Activated naive CD8-positive, alpha-beta T cell treated with anti-CD3 and anti-CD28 coated beads, Interleukin-2, amount 10 ng/mL, durations not matched to agents 7 days and 5 days (primary cell): ENCODE results near the gene MACROD2. TPM values are rescaled to one million over a fixed set of nuclear protein-coding genes. Genes with fewer than 3 reads are reported as not detected.

Source experiments
- ATAC-seq: fragments of 150-1000 bp; cut with Tn5 transposase; one replicate; pipeline ENCODE4 v1.10.0; 2021; ENCODE audit warnings: low read depth, moderate library complexity
- POLR2A ChIA-PET: fragments of 350-600 bp; sonication (Branson Sonifier 250); formaldehyde crosslinking; loops from one replicate; lab custom pipeline; 2021; ENCODE audit warnings: antibody characterized with exemption; lab: Charles Lee
- DNase-seq: peaks from one replicate; pipeline ENCODE4 v3.0.0; 2021
- H3K27ac Mint-ChIP-seq: one replicate; pipeline ENCODE4 v1.8.0; 2022; ENCODE audit warnings: mild to moderate bottlenecking, mixed read lengths
- H3K27me3 Mint-ChIP-seq: one replicate; pipeline ENCODE4 v1.8.0; 2022; ENCODE audit warnings: mild to moderate bottlenecking, moderate library complexity, mixed read lengths
- H3K36me3 Mint-ChIP-seq: one replicate; pipeline ENCODE4 v1.8.0; 2021; ENCODE audit warnings: mild to moderate bottlenecking, mixed read lengths
- H3K4me1 Mint-ChIP-seq: one replicate; pipeline ENCODE4 v1.8.0; 2021; ENCODE audit warnings: mixed read lengths
- H3K4me3 Mint-ChIP-seq: one replicate; pipeline ENCODE4 v1.8.0; 2022; ENCODE audit warnings: mild to moderate bottlenecking, moderate library complexity, mixed read lengths
- H3K9me3 Mint-ChIP-seq: one replicate; pipeline ENCODE4 v1.8.0; 2021; ENCODE audit warnings: mixed read lengths
- total RNA-seq, 2 experiments: library from RNA; stranded (reverse); gene quantifications; one replicate each; pipeline ENCODE4 v1.2.3, GENCODE V29; 2021

The MACROD2 gene
- total RNA-seq, 2 experiments from 2014 or later = not detected

DNA sequence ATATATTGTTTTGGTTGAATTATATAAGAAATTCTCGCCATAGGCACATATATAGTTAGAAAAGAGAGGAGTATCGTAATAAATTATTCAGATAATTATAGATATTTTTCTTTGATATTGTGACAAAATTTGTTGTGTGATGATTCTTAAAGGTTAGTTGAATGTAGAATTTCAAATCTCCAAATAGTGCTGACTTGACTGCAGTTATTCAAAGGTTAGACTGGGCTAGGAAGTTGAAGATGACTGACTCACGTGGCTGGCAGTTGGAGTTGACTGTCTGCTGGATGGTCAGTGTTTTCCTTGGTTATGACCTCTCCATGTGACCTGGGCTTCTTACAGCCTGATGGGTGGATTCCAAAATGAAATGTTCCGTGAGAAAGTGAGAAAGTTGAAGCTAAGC lies 286.8 kb downstream of the MACROD2 start:
- Mint-ChIP-seq H3K27ac (no peak overlapping the region), H3K27me3 (no peaks in the 10 kb centered on the region), H3K4me1 (no peaks in the 10 kb centered on the region), H3K4me3 (no peak overlapping the region), H3K9me3 (peaks cover 4% of the 10 kb centered on the region), H3K36me3 (no peaks in the 10 kb centered on the region)
- ATAC-seq (no peak), DNase-seq (no peak)
- POLR2A ChIA-PET = no interaction called here

DNA sequence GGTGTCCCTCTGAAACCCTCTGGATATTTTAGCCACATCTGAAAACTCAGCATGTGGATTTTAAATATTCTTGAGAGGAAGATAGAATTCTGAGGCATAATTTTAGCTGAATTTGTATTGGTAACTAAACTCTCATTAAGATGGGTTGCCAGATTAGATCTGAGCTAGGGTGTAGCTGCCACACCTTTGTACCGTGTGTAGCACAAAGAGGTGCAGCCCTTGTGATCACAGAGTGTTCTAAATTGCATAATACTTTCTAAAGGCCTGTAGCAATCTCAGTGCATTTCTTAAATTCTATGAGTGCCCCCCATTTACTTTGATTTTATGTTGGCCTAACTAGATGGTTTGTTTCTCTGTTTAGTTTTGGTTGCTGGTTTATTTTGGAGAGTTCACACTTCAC lies 289.1 kb downstream of the MACROD2 start:
- peaks cover 4% of the 10 kb centered on the region for H3K9me3 Mint-ChIP-seq
- ATAC-seq (no peak), DNase-seq (no peak)
- H3K27ac Mint-ChIP-seq = no peak overlapping the region
- POLR2A ChIA-PET = no interaction called here
- no peaks in the 10 kb centered on the region for H3K36me3 Mint-ChIP-seq
- no peak overlapping the region for H3K4me3 Mint-ChIP-seq
- H3K4me1 Mint-ChIP-seq = no peaks in the 10 kb centered on the region
- H3K27me3 Mint-ChIP-seq = no peaks in the 10 kb centered on the region

DNA sequence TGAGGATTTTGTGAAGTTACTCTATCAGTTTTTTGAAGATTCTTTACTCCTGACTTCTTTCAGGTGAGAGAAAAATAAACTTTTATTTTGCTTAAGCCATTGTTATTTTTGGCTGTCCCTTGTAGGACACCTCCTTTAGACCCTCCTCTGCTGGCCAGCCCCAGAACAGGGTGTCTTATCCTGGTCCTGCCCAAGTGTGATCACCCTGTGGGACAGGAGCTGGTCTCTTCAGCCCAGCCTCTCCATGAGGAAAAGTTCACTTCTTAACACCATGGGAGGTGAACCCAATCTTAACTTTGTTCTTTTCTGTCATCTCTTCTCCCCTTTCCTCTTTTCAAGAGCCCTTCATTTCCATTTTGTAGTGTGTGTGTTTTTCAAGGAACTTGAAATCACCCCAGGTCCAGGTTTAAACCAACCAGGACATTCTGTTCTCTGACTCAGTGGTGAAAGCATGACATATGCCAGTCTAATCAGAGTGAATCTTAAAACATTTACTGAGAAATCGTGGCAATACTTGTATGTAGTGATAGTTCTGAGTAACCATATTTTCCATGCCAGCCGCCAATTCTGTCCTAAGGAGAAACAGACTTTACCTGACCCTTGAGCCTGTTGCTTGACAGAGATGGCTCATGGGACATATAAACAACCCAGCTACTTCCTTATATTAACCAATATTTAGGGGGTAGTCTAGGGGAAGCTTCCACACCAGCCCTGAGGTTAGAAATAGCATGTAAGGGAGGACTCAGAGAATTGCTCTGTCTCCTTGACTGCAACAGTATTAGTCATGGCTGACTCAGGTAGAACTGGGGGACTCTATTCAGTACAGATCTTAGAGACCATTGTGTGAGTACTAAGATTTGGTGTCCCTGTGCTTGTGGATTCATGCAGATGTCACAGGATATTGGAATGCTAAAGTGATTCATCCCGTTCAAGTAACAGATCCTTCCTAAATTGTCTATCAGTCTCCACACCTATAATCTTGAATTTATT lies 293.3 kb downstream of the MACROD2 start:
- Mint-ChIP-seq H3K4me1 (no peaks in the 10 kb centered on the region), H3K9me3 (peaks cover 4% of the 10 kb centered on the region), H3K36me3 (no peaks in the 10 kb centered on the region), H3K27ac (no peak overlapping the region), H3K27me3 (no peaks in the 10 kb centered on the region), H3K4me3 (no peak overlapping the region)
- ATAC-seq = no peak
- DNase-seq = no peak
- POLR2A ChIA-PET = no interaction called here

DNA sequence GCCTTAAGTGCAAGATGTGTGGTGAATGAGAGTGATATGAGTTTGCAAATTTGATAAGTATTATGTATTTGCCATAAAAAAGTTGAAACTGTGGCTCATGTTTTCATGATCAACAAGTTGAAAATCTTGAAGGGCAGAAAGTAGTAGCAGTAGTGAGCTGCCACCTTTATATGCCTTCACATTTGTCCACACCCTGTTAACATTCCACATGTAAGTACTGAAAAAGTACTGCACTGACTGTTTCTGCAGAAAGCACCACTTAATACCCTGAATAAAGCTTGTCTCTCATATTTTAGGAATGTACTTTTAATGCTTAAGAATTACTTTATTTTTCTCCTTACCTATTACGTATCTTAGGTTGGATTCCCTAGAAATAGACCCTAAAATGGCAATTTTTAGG lies 296.2 kb downstream of the MACROD2 start:
- POLR2A ChIA-PET = no interaction called here
- Mint-ChIP-seq H3K27ac (no peak overlapping the region), H3K9me3 (peaks cover 4% of the 10 kb centered on the region), H3K27me3 (no peaks in the 10 kb centered on the region), H3K36me3 (no peaks in the 10 kb centered on the region), H3K4me3 (no peak overlapping the region), H3K4me1 (no peaks in the 10 kb centered on the region)
- ATAC-seq = no peak
- no peak for DNase-seq

DNA sequence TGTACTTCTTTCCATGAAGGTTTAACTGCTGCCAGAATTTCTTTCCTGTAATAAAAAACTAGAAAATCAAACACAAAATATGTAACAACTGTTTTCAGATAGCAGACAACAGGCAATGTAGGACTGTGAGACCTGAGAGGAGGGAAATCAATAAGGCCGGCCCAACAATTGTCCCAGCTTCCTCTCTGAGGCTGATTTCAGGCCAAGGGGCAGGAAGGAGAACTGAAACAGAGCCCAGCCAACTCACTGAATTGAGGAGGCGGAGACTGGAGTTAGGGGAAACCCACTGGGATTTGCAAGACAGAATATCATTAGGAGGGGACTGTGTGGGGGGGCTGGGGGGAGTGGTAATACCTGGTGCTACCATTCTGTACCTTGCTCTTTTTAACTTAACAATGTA lies 299.9 kb downstream of the MACROD2 start:
- ATAC-seq (no peak), DNase-seq (no peak)
- Mint-ChIP-seq H3K9me3 (peaks cover 5% of the 10 kb centered on the region), H3K4me1 (no peaks in the 10 kb centered on the region), H3K27me3 (no peaks in the 10 kb centered on the region), H3K36me3 (no peaks in the 10 kb centered on the region), H3K27ac (no peak overlapping the region), H3K4me3 (no peak overlapping the region)
- POLR2A ChIA-PET = no interaction called here

DNA sequence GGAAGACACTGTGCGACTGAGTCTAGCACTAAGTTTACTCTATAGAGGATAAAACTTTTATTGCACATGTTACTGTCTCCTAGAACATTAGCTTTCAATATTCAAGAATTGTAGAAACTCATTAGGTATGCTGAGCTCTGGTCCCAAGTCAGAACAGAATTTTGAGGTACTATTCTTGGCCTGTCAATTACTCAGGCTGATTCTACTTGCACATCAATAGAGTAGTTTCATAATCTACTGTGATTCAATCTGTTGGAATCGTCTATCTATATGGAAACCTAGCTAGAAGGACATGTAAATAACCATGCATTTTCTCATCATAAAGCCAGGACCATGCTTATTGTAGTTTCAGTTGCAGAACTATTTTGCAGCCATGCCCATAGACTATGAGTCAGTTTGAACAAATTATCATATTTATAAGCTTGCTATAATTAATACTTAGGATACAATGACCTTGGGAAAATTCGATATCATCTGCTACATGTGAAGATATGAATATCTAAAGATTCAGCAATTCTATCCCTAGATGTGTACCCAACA lies 300.5 kb downstream of the MACROD2 start:
- POLR2A ChIA-PET = no interaction called here
- Mint-ChIP-seq H3K9me3 (peaks cover 5% of the 10 kb centered on the region), H3K36me3 (no peaks in the 10 kb centered on the region), H3K27ac (no peak overlapping the region), H3K4me1 (no peaks in the 10 kb centered on the region), H3K4me3 (no peak overlapping the region), H3K27me3 (no peaks in the 10 kb centered on the region)
- no peak for DNase-seq
- no peak for ATAC-seq

DNA sequence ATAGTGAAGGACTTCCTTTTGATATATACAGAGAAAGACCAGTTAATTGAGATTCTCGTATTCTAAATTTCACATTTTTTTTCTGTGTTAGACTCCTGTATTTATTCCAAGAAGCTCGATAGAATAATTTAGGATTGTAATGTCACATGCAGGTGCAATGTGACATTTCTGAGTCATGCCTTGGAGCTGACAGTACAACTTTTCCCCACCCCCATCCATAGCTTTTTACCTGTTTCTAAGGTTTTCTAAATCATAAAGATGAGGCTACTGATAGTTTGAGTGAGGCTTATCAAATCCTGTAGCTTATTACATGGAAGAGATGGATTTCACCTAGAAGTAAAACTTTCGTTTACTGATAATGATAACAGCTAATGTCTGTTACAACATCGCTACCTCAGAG lies 304.5 kb downstream of the MACROD2 start:
- no peak for ATAC-seq
- no peak for DNase-seq
- Mint-ChIP-seq H3K9me3 (peaks cover 5% of the 10 kb centered on the region), H3K4me1 (no peaks in the 10 kb centered on the region), H3K27ac (no peak overlapping the region), H3K4me3 (no peak overlapping the region), H3K36me3 (no peaks in the 10 kb centered on the region), H3K27me3 (no peaks in the 10 kb centered on the region)
- POLR2A ChIA-PET = no interaction called here

DNA sequence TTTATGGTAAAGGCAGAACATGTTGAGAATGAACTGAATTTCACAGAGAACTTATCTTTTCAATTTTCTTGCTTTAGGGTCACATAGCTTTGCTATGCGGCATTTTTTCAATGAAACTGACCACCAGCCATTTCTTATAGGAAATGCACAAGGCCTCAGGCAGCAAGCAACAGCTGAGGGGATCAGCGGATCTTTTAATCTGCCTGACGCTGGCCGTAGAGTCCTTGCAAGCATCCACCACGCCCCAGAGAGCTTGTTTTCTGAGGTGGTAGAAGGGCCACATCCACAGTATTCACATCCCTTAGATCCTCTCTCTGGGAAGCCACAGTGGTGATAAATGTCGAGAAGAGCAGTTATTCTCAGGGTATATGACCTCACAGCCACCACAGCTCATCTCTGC lies 307.8 kb downstream of the MACROD2 start:
- Mint-ChIP-seq H3K4me1 (no peaks in the 10 kb centered on the region), H3K4me3 (no peak overlapping the region), H3K9me3 (peaks cover 3% of the 10 kb centered on the region), H3K27me3 (no peaks in the 10 kb centered on the region), H3K27ac (no peak overlapping the region), H3K36me3 (no peaks in the 10 kb centered on the region)
- DNase-seq (no peak), ATAC-seq (no peak)
- POLR2A ChIA-PET = no interaction called here

DNA sequence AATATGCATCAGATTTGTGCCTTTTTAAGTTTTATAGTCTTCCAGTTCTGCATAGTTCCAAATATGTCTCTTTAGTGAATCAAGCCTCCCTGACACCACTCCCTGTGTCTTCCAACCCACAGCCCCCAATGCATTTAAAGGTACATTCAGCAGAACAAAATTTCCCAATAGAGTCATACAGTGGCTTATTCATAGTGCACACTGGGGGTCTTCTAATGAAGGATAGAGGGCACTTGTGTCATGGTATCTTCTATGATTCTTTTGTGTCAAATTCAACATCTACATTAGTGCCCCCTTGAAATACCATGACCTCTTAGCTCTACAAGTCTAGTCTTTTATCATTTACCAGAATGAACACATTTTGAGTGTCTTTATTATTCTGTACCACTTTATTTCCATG lies 308.3 kb downstream of the MACROD2 start:
- no peak overlapping the region for H3K4me3 Mint-ChIP-seq
- peaks cover under 1% of the 10 kb centered on the region for H3K9me3 Mint-ChIP-seq
- POLR2A ChIA-PET = no interaction called here
- H3K4me1 Mint-ChIP-seq = no peaks in the 10 kb centered on the region
- DNase-seq (no peak), ATAC-seq (no peak)
- H3K27me3 Mint-ChIP-seq = no peaks in the 10 kb centered on the region
- H3K36me3 Mint-ChIP-seq = no peaks in the 10 kb centered on the region
- no peak overlapping the region for H3K27ac Mint-ChIP-seq

DNA sequence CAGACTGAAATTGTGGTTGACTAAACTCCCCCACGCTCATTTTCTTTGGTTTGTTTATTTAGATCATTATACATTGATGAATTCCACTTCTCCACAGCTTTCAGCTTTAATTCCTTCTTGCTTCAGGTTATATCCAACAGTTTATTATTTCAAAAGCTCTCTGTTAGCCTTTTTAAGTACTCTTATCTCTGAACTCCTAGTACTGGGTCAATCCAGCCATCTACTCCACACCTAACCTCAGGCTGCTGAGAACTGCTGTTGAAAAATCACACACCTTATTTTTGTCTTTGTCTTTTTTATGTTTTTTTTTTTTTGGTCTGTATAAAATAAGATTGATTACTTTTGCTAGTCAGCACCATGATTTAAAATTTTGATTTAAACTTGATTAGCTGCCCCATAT lies 309.2 kb downstream of the MACROD2 start:
- H3K27me3 Mint-ChIP-seq = no peaks in the 10 kb centered on the region
- DNase-seq (no peak), ATAC-seq (no peak)
- H3K27ac Mint-ChIP-seq = no peak overlapping the region
- H3K9me3 Mint-ChIP-seq = no peaks in the 10 kb centered on the region
- no peaks in the 10 kb centered on the region for H3K4me1 Mint-ChIP-seq
- no peaks in the 10 kb centered on the region for H3K36me3 Mint-ChIP-seq
- POLR2A ChIA-PET = no interaction called here
- H3K4me3 Mint-ChIP-seq = no peak overlapping the region

DNA sequence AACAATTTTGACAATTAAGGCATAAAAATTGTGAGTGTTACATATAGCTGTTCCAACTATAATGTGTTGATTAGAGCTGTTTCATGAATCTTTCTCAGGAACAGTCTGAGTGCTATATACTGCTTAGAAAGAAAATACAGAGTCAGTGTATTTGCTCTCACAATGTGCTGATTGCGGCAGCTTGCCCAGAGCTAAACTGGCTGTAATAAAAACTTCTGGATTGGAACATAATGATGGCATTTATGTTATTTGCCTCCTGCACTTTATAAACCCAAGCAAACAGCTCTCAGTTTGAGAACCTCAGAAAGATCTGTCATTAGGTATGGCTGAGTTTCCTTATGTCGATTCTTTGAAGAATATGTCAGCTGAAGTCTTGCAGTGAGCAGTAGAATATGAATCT lies 312.6 kb downstream of the MACROD2 start:
- no peaks in the 10 kb centered on the region for H3K4me1 Mint-ChIP-seq
- ATAC-seq = no peak
- no peaks in the 10 kb centered on the region for H3K9me3 Mint-ChIP-seq
- no peaks in the 10 kb centered on the region for H3K27me3 Mint-ChIP-seq
- H3K4me3 Mint-ChIP-seq = no peak overlapping the region
- H3K36me3 Mint-ChIP-seq = no peaks in the 10 kb centered on the region
- no peak for DNase-seq
- POLR2A ChIA-PET = no interaction called here
- H3K27ac Mint-ChIP-seq = no peak overlapping the region

DNA sequence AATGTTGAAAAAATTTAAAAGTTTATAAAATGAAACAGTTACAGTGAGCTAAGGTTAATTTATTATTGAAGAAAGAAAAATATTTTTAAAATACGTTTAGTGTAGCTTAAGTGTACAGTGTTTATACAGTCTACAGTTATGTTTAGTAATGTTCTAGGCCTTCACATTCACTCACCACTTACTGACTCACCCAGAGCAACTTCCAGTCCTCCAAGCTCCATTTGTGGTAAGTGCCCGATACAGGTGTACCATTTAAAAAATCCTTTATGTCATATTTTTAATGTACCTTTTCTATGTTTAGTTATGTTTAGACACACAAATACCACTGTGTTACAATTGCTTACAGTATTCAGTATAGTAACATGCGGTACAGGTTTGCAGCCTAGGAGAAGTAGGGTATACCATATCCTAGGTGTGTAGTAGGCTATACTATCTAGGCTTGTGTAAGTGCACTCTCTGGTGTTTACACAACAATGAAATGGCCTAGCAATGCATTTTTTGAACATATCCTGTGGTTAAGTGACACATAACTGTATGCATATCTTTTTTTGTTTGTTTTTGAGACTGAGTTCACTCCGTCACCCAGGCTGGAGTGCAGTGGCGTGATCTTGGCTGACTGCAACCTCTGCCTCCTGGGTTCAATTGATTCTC lies 315.8 kb downstream of the MACROD2 start:
- no peaks in the 10 kb centered on the region for H3K27me3 Mint-ChIP-seq
- H3K4me1 Mint-ChIP-seq = no peaks in the 10 kb centered on the region
- H3K27ac Mint-ChIP-seq = no peak overlapping the region

DNA sequence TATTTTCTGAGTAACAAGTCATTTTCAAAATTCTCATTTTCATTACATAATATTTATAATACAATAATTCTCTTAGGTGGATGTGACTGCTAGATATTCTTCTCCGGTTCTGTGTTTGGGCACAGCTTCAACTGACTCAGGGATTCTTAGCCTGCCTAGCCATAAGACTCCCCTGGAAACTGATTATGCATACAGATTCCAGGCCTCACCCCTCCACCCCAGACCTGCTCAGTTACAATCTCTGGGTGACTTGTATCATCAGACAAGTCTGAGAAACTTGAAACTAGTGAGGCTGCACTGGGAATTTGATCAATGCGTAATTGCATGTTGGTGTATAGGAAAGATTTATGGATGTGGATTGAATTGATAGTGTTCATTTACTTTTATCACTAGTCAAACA lies 316.7 kb downstream of the MACROD2 start:
- H3K27ac Mint-ChIP-seq = no peak overlapping the region
- H3K4me3 Mint-ChIP-seq = no peak overlapping the region
- H3K4me1 Mint-ChIP-seq = no peaks in the 10 kb centered on the region
- no peak for DNase-seq
- H3K27me3 Mint-ChIP-seq = no peaks in the 10 kb centered on the region
- no peak for ATAC-seq
- H3K9me3 Mint-ChIP-seq = no peaks in the 10 kb centered on the region
- POLR2A ChIA-PET = no interaction called here
- H3K36me3 Mint-ChIP-seq = no peaks in the 10 kb centered on the region

More for the DNA sequence above, 315.8 kb downstream of the MACROD2 start:
- H3K36me3 Mint-ChIP-seq = no peaks in the 10 kb centered on the region
- DNase-seq (no peak), ATAC-seq (no peak)
- H3K4me3 Mint-ChIP-seq = no peak overlapping the region
- POLR2A ChIA-PET = no interaction called here
- H3K9me3 Mint-ChIP-seq = no peaks in the 10 kb centered on the region
